GM12873 (cell line): ENCODE results near the gene PLEKHG2.

Source experiments
- TF ChIP-seq, protein P1 (sequence below): IDR thresholded peaks from 2 replicates; pipeline ENCODE4 v1.5.1; 2012; ENCODE audit warnings: low read depth, mild to moderate bottlenecking, moderate library complexity, low read length, control low read depth; ENCODE audit not compliant: insufficient read depth; ENCODE audit errors: missing control alignments

PLEKHG2 gene

DNA sequence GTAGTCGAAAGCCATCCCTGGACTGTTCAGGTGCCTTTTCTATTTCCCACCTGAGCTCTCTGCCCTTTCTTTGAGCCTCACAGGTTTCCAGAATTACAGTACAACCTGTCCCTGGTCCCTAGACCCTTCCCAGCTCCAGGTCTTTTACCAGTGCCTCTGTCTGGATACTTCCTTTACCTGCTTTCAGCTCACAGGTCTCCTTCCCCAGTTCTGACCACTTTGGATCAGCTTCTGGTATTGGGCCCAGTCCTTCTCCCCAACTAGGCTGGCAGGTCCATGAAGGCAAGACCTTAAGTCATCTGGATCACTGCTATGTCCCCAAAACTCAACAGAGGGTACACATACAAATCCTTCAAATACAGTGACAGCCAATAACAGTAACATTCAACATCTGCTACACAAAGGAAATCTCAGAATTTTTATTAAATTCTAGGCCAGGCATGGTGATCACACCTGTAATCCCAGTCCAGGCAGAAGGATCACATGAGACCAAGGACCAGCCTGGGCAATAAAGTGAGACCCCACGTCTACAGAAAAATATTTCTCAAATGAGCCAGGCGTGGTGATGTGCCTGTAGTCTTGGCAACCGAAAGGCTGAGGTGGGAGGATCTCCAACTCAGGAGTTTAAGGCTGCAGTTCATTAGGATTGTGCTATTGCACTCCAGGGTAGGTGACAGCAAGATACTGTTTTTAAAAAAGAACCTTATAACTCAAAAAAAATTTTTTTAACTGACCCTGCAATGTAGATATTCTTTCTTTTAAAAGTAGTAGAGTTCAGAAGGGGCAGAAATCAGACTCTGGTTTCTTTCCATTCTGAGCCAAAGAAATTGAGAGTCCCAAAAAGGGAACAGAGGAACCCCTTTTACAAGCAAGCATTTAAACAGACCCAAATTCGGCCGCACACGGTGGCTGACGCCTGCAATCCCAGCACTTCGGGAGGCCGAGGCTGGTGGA is 21.9 kb downstream of the PLEKHG2 start:
- TF ChIP-seq, protein P1, sequence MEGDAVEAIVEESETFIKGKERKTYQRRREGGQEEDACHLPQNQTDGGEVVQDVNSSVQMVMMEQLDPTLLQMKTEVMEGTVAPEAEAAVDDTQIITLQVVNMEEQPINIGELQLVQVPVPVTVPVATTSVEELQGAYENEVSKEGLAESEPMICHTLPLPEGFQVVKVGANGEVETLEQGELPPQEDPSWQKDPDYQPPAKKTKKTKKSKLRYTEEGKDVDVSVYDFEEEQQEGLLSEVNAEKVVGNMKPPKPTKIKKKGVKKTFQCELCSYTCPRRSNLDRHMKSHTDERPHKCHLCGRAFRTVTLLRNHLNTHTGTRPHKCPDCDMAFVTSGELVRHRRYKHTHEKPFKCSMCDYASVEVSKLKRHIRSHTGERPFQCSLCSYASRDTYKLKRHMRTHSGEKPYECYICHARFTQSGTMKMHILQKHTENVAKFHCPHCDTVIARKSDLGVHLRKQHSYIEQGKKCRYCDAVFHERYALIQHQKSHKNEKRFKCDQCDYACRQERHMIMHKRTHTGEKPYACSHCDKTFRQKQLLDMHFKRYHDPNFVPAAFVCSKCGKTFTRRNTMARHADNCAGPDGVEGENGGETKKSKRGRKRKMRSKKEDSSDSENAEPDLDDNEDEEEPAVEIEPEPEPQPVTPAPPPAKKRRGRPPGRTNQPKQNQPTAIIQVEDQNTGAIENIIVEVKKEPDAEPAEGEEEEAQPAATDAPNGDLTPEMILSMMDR = no peak

DNA sequence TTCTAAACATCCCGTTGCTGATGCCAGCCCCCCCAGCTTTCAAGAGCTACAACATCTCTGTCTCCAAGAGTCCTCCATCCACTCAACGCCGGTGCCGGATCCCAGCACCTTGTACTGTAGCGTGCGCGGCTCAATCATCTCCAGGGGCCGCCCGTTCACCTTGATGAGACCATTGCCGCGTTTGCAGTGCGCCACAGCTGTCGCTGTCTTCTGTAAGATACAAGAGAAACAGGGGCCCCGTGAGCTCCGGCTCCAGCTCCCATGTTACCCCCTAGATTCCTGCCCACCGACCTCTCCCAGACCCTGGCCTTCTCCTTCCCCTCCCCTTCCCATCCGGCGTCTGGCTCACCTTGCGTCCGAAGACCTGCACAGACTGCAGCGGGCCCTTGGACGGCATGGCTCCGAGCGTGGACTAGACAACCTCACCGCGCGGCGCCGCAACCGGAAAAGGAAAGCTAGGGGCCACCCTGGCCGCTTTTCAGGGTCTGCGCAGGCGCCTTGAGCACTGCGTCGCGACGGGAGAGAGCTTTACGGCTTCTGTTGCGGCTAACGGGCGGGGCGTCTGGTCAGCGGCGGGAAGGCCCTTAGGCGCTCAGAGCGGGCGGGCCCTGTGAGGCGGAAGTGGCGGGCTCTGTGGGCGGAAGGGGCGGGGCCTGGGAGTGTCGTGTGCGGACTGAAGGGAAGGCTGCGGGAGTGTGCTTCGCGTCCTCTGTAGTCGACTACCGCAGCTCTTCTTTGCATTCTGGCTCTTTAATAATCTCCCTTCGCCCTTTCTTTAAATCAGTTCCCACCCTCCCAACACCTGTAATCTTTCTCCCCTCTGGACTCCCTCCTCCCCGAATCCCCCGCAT is 23.3 kb downstream of the PLEKHG2 start, which contains the start of gene RPS16:
Gene RPS16 (minus strand): TSS at position 451 of the 851 bp plus-strand sequence. CDS start 54 bp downstream, at position 397.
- TF ChIP-seq, protein P1 = no peak

DNA sequence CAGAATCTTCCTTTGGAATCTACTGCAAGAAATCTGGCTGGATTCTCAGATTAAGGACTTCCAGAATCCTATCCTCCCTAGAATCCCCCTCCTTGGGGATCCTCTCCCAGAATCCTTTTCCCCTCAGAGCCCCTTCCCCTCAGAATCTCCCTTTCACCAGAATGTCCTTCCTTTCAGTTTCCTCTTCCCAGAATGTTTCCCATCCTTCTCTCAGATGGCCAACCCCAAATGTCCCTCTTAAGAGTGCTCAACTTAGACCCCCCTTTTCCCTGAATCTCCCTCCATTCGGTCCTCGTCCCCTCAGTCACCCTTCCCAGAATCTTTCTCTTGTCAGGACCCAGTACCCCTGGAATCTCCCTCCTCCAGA is 23.9 kb downstream of the PLEKHG2 start:
- TF ChIP-seq, protein P1 = no peak

DNA sequence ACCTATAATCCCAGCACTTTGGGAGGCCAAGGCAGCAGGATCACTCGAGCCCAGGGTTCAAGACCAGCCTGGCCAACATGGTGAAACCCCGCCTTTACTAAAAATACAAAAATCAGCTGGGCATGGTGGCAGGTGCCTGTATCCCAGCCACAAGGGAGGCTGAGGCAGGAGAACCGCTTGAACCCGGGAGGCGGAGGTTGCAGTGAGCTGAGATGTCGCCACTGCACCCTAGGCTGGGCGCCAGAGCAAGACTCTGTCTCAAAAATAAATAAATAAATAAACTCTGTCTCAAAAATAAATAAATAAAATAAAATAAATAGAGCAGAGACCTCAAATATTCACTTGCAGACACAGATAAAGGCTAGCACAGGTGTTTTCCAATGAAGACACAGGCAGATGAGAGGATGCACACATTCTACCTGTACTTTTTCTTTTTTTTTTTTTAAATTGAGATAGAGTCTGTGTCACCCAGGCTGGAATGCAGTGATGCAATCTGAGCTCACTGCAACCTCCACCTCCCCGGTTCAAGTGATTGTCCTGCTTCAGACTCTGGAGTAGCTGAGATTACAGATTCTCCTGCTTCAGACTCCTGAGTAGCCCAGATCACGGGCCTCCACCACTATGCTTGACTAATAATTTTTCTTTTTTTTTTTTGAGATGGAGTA is 25.9 kb downstream of the PLEKHG2 start:
- TF ChIP-seq, protein P1 = no peak

DNA sequence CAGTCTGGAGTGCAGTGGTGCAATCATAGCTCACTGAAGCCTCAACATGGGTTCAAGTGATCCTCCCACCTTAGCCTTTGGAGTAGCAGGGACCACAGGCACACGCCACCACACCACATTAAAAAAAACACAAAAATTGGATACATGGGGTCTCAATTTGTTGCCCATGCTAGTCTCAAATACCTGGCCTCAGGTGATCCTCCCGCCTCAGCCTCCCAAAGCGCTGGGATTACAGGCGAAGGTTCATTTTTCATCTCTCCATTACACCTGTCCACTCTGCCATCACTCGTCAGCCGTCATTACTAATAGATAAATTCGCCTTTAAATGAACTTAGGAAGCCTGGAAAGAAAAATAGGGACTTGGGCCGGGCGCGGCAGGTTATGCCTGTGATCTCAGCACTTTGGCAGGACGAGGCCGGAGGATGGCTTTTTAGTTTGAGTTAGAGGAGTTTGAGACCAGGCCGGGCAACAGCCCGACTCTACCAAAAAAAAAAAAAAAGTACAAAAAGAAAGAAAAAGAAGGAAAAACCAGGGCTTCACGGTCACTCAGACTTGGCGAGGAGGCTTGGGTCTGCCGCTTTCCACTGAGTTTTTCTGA is 32.2 kb downstream of the PLEKHG2 start:
- TF ChIP-seq, protein P1 = no peak

DNA sequence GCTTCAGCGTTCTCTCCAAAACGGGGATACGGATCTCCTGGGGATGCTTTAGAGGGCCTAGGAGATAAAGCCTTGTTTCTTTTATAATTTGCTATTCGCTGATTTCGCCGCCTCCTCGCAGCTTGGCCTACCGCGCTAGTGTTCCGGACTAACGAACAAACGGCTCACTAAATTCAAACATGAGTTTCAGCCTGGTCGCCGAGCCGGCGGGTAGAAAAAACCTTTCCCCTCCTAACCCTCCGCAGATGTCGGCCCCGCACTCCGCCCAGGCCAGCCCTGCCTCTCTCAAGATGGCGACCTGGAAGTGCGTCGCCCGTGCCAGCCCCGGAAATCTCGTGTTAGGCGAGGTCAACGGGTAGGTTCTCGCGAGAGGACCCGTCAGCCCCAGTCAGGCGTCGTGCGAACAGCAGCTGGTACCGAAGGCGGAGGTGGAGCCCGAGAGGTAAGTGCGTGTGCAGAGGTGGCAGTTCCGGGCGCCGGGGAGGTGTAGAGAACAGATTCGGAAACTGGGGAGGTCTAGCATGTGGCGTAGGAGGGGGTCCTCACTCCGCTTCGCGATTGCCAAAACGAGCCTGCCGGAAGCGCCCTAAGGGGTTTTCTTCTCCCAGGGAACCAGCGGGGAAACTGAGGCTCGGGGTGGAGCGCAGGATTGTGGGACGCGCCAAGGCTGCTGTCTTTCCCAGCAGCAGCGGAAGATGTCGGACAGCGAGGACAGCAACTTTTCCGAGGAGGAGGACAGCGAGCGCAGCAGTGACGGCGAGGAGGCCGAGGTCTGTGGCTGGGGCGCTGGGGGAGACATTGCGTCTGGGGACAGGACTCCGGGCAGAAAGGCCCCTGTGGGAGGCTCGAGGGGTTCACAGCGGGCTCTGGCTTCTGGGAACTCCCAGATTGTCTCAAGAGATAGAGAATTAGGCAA is 33.0 kb downstream of the PLEKHG2 start, which contains the start of gene SUPT5H:
Gene SUPT5H (plus strand): TSS at position 387 of the 916 bp plus-strand sequence. CDS start 309 bp downstream, at position 696.
- TF ChIP-seq, protein P1 = no peak
